AG04449 (cell line): Measurements from ENCODE around the gene RAB1A.

Source experiments
- CTCF ChIA-PET: fragments of 350-600 bp; formaldehyde crosslinking; extraction: SDS; loops from one replicate; lab custom pipeline; 2021; ENCODE audit warnings: antibody characterized with exemption; lab: Yijun Ruan, JAX
- POLR2A ChIA-PET: fragments of 400-600, 350-600 bp; formaldehyde crosslinking; extraction: SDS; loops from one replicate; lab custom pipeline; 2020; ENCODE audit warnings: antibody characterized with exemption, inconsistent platforms; lab: Yijun Ruan, JAX
- DNase-seq: peaks from one replicate; pipeline ENCODE4 v3.0.0-alpha.2; 2010; ENCODE audit warnings: low read depth, low spot score
- H3K4me3 ChIP-seq: 2 replicates; pipeline ENCODE4 v1.5.1; 2011; ENCODE audit warnings: low read depth, mild to moderate bottlenecking, control low read depth, low read length
- CTCF ChIP-seq: IDR thresholded peaks from one replicate; pipeline ENCODE4 v1.5.1; 2011; ENCODE audit warnings: mild to moderate bottlenecking, moderate library complexity, low read length, control low read depth, inconsistent platforms; ENCODE audit not compliant: insufficient read depth; ENCODE audit errors: missing control alignments

RAB1A gene

GRCh38 chr2:65062843-65063825 lies 66.8 kb downstream of the RAB1A start:
- H3K4me3 ChIP-seq = no peak overlapping the region
- ChIA-PET CTCF (interaction anchor here (0.9 to 4.8 kb wide), 6 partner anchors 9 to 145 kb away, joined by 3 to 32 read pairs (median 4); no protein-coding TSS in a partner anchor), POLR2A (interaction anchor here (0.6 kb wide), 1 partner anchor 521 kb away, joined by 3 read pairs; no protein-coding TSS in a partner anchor)
- no peak for DNase-seq
- TF ChIP-seq CTCF = no peak

- ChIA-PET CTCF (interaction anchor here (1.6 to 4.8 kb wide), 2 partner anchors 107 to 126 kb away, joined by 4 to 32 read pairs; no protein-coding TSS in a partner anchor), POLR2A (no interaction called here)
- H3K4me3 ChIP-seq = no peak overlapping the region
- DNase-seq = no peak
- TF ChIP-seq CTCF = no peak
Measured at GRCh38 chr2:65061910-65062339, 68.0 kb downstream of the RAB1A start.

GRCh38 chr2:65061146-65061909 lies 68.6 kb downstream of the RAB1A start:
- H3K4me3 ChIP-seq = no peak overlapping the region
- TF ChIP-seq CTCF = no peak
- POLR2A ChIA-PET = no interaction called here
- DNase-seq = no peak
- CTCF ChIA-PET = interaction anchor here (1.6 to 4.8 kb wide), 2 partner anchors 107 to 127 kb away, joined by 4 to 32 read pairs; no protein-coding TSS in a partner anchor

- ChIA-PET CTCF (interaction anchor here (1.5 to 1.8 kb wide), 2 partner anchors 16 to 128 kb away, joined by 6 read pairs; no protein-coding TSS in a partner anchor), POLR2A (no interaction called here)
- DNase-seq = no peak
- no peak for TF ChIP-seq CTCF
- H3K4me3 ChIP-seq = no peak overlapping the region
Measured at GRCh38 chr2:65059071-65059470, 70.8 kb downstream of the RAB1A start.

- H3K4me3 ChIP-seq = peak overlapping the region; percentile 83
- ChIA-PET POLR2A (interaction anchor here (1.9 kb wide), 1 partner anchor 170 kb away, joined by 5 read pairs; the partner anchor contains the start of gene ACTR2), CTCF (interaction anchor here (0.9 to 1.6 kb wide), 2 partner anchors 117 to 121 kb away, joined by 3 read pairs; no protein-coding TSS in a partner anchor)
- DNase-seq = no peak
- TF ChIP-seq CTCF = no peak
Measured at GRCh38 chr2:65057391-65058052, 72.4 kb downstream of the RAB1A start.
